GM12875 (cell line): ENCODE measurements around the gene TRABD2B.

Experiments
- H3K4me3 ChIP-seq: one replicate; pipeline ENCODE4 v1.5.1; 2011; ENCODE audit warnings: low read depth, low read length, control low read depth
- TF ChIP-seq, protein P1 (sequence below): IDR thresholded peaks from 2 replicates; pipeline ENCODE4 v1.5.1; 2011; ENCODE audit warnings: low read depth, mild to moderate bottlenecking, control low read depth, inconsistent platforms, low read length, moderate library complexity, borderline replicate concordance; ENCODE audit not compliant: insufficient read depth

TRABD2B gene

DNA sequence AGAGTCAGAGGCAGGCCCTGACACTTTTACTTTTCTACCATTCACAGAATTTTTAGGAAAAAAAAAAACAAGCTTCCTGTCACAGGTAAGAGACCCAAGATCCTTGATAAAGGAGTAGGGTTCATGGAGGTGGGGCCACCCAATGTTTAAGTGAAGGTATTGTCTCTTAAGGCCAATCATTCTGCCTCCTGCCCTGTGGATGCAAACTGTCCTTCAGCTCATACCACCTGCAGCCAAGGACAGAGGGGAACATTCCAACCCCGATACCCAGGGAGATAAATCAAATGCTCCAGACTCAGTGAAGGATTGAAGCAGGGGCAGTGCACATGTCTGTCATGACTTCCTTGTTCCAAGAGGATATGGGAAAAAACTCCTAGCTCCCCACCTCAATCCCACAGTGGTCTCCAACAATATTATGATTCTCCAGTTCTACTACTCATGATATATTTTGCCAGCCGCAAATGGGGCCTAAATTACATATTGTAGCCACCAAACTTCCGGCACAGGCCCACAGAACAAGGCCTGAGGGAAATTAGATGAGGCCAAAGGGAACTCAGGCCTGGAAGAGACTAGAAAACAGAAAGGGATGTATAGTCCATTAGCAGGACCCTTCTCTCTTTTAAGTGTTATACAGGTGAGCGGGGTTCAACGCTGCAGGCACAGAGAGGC, 59.5 kb downstream of the TRABD2B start:
- no peak overlapping the region for H3K4me3 ChIP-seq
- TF ChIP-seq, protein P1, sequence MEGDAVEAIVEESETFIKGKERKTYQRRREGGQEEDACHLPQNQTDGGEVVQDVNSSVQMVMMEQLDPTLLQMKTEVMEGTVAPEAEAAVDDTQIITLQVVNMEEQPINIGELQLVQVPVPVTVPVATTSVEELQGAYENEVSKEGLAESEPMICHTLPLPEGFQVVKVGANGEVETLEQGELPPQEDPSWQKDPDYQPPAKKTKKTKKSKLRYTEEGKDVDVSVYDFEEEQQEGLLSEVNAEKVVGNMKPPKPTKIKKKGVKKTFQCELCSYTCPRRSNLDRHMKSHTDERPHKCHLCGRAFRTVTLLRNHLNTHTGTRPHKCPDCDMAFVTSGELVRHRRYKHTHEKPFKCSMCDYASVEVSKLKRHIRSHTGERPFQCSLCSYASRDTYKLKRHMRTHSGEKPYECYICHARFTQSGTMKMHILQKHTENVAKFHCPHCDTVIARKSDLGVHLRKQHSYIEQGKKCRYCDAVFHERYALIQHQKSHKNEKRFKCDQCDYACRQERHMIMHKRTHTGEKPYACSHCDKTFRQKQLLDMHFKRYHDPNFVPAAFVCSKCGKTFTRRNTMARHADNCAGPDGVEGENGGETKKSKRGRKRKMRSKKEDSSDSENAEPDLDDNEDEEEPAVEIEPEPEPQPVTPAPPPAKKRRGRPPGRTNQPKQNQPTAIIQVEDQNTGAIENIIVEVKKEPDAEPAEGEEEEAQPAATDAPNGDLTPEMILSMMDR = no peak

DNA sequence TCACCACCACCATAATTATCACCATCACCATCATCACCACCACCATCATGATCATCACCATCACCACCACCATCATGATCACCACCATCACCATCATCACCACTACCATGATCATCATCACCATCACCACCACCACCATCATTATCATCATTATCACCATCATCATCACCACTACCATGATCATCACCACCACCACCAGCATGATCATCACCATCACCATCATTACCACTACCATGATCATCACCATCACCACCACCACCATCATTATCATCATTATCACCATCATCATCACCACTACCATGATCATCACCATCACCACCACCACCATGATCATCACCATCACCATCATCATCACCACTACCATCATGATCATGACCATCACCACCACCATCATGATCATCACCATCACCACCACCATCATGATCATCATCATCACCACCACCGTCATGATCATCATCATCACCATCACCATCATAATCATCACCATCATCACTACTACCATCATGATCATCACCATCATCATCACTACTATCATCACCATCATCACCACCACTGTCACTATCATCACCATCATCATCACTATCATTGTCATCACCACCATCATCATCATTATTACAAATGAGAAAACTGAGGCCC, 60.2 kb downstream of the TRABD2B start:
- TF ChIP-seq, protein P1 = no peak
- H3K4me3 ChIP-seq = no peak overlapping the region

DNA sequence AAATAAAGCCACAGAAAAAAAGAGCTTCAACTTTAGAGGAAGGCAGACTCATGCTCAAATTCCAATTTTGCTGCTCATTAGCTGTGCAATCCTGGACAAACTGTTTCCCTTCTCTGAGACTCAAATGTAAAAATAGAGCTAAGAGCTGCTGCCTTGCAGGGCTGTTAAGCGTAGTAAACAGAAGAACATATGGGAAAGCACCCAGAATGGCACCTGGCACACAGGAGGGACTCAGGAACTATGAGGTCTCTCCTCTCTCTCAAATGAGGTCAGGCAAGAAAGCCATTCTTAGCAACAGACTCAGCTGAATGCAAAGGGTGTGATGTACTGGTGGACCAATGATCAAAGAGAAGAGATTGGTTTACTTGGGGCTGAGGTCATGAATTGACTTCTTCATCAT, 61.3 kb downstream of the TRABD2B start:
- H3K4me3 ChIP-seq = no peak overlapping the region
- TF ChIP-seq, protein P1 = no peak

DNA sequence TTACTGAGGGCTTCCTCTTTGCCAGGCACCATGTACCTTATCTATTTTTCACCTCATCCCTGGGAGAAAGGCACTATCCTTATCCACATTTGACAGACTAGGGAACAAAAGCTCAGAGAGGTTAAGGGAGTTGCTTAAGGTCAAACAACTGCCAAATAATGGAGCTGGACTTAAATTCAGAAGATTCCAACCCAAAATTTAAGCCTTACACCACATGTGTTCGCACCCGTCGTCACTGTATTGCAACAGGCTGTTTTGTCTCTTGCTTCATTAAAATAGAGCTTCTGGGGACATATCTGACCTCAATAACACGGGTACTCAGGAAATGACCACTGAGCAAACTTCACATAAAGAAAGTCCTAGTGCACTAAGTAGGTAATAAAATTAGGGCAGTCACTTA, 62.0 kb downstream of the TRABD2B start:
- TF ChIP-seq, protein P1 = no peak
- H3K4me3 ChIP-seq = no peak overlapping the region

DNA sequence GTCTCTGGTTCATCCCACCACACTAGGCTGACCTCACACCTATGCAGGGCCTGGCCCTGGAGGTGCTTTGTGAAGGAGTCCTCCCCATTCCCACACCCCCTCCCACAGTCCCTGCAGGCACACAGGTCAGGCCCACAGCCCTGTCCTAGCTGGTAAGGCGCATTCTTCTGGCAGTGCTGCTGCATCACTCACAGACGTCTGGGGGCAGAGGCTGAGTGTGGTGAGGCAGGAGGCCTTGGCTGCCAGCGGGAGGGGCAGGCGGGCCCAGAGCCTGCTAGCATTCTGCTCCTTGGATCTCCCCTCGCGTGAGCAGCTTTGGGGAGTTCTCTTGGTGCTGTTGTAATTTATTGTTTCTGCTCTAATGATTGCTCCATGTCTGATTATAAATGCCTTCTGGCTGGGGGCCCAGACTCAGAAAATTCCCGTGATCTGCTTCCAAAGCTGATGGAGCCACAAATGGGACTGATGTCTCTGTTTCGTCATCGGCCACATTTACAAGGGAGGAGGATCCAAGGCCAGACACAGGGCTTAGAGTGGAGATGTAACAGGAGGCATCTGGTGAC, 62.9 kb downstream of the TRABD2B start:
- no peak overlapping the region for H3K4me3 ChIP-seq
- TF ChIP-seq, protein P1 = no peak

DNA sequence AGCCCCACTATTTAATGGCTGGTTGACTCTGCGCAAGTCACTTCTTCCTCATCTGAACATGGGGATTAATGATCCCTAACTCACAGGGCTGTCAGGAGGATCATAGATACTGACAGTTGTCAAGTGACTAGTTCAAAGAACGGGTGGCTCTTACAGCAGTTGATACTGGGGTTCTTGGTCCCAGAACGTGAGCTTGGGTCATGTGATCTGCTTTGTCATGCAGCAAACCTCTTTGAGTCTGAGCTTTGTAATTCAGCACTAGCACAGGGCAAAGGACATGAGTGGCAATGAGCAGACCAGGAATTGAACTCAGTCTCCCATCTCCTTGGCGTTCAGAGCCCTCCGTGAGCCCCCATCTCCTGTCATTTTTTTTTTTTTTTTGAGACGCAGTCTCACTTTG, 64.4 kb downstream of the TRABD2B start:
- TF ChIP-seq, protein P1 = no peak
- no peak overlapping the region for H3K4me3 ChIP-seq

DNA sequence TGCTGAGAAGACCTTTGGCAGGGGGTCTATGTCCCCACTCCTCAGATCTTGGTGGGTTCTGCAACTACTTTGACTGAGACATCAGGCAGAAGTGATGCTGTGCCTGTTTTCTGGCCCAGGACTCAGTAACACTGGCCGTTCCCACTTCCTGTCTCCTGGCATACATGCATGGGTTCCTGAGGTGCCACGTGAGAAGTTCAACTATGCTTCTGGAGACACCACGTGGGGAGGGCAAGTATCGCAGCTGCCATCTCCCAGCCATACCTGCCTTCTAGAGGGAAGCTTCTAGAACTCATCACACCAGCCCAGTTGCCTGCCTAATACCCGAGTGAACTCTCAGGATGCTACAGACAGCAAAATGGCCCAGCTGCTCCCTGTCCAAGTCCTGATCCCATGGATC, 65.8 kb downstream of the TRABD2B start:
- TF ChIP-seq, protein P1 = peak; percentile 16; the same call in 1 of the 2 replicates

More for the DNA sequence above, 65.8 kb downstream of the TRABD2B start:
- H3K4me3 ChIP-seq = no peak overlapping the region
